Fibroblast of lung (primary cell): ENCODE measurements around the gene RUFY2. TPM values are rescaled to one million over a fixed set of nuclear protein-coding genes. Genes with fewer than 3 reads are reported as not detected.
"Not testable (repeated sequence)": the region's sequence is repeated elsewhere in the genome, so short reads cannot be mapped to it uniquely, and the experiment has no call there.

ENCODE experiments used
- DNase-seq, 2 donors: peaks; one replicate each; pipeline versions ENCODE4 v3.0.0 to v3.0.0-alpha.2; 2010; ENCODE audit warnings: low read depth in 2 of 2
- H2AFZ ChIP-seq: 2 replicates; pipeline ENCODE4 v1.5.1; 2012; ENCODE audit warnings: low read length, control low read depth, inconsistent platforms
- H3K27ac ChIP-seq: 2 replicates; pipeline ENCODE4 v1.5.1; 2011; ENCODE audit warnings: low read length, control low read depth; ENCODE audit not compliant: insufficient read depth
- H3K27me3 ChIP-seq: 2 replicates; pipeline ENCODE4 v1.5.1; 2011; ENCODE audit warnings: mild to moderate bottlenecking, low read length; ENCODE audit not compliant: control insufficient read depth, insufficient read depth
- H3K36me3 ChIP-seq: 2 replicates; pipeline ENCODE4 v1.5.1; 2011; ENCODE audit warnings: low read length; ENCODE audit not compliant: control insufficient read depth, insufficient read depth
- H3K4me1 ChIP-seq: 2 replicates; pipeline ENCODE4 v1.5.1; 2011; ENCODE audit warnings: low read length; ENCODE audit not compliant: control insufficient read depth, insufficient read depth; ENCODE audit errors: extremely low read depth
- H3K4me2 ChIP-seq: 2 replicates; pipeline ENCODE4 v1.5.1; 2011; ENCODE audit warnings: low read length, control low read depth; ENCODE audit not compliant: insufficient read depth; ENCODE audit errors: extremely low read depth
- H3K4me3 ChIP-seq, 4 experiments: fragments of 200-600 bp in 1 of 4; sonication (generic) in 1 of 4; replicated peaks in 1 of 4; 2 replicates each; pipeline ENCODE4 v1.5.1; 2011 to 2016; ENCODE audit warnings: low read length in 4 of 4, low read depth in 3 of 4, mild to moderate bottlenecking in 3 of 4, control low read depth in 2 of 4, inconsistent platforms in 1 of 4, mixed read lengths in 1 of 4; ENCODE audit not compliant: insufficient read depth in 1 of 4; ENCODE audit errors: control extremely low read depth in 1 of 4
- H3K79me2 ChIP-seq: 2 replicates; pipeline ENCODE4 v1.5.1; 2012; ENCODE audit warnings: mild to moderate bottlenecking, low read length, inconsistent platforms; ENCODE audit not compliant: control insufficient read depth, insufficient read depth
- H3K9ac ChIP-seq: 2 replicates; pipeline ENCODE4 v1.5.1; 2011; ENCODE audit warnings: mild to moderate bottlenecking, low read length, control low read depth; ENCODE audit not compliant: insufficient read depth
- H3K9me3 ChIP-seq: 2 replicates; pipeline ENCODE4 v1.5.1; 2012; ENCODE audit warnings: low read depth, low read length; ENCODE audit not compliant: control insufficient read depth, insufficient read depth
- H4K20me1 ChIP-seq: 2 replicates; pipeline ENCODE4 v1.5.1; 2011; ENCODE audit warnings: low read length; ENCODE audit not compliant: control insufficient read depth, insufficient read depth; ENCODE audit errors: extremely low read depth
- EZH2 ChIP-seq: IDR thresholded peaks from 2 replicates; pipeline ENCODE4 v1.5.1; 2012; ENCODE audit warnings: low read length, control low read depth, mild to moderate bottlenecking; ENCODE audit errors: missing control alignments
- polyA plus RNA-seq, 2 donors: library from polyadenylated mRNA; depleted of rRNA in 1 of 2; stranded (reverse) in 1 of 2; unstranded in 1 of 2; fragments of >200 nt; gene quantifications; 2 replicates each; pipeline ENCODE4 v1.2.1, GENCODE V29; 2011 to 2012; ENCODE audit warnings: missing spikeins in 1 of 2
- total RNA-seq: library from RNA; depleted of rRNA; stranded (reverse); fragments of >200 nt; gene quantifications from 2 replicates; pipeline ENCODE4 v1.2.1, GENCODE V29; 2014
- TF ChIP-seq, protein P1 (sequence below), 2 donors: IDR thresholded peaks in 1 of 2; conservative IDR thresholded peaks in 1 of 2; 1 replicate in 1 of 2; 2 replicates in 1 of 2; pipeline ENCODE4 v1.5.1; 2011 to 2012; ENCODE audit warnings: low read length in 2 of 2, control low read depth in 1 of 2, inconsistent platforms in 1 of 2, low read depth in 1 of 2, mild to moderate bottlenecking in 1 of 2

RUFY2 gene
- total and polyA plus RNA-seq, 2 donors (not counting 1 experiment from before 2014, with no cell fraction given): 18.4 to 25.9 TPM

- peak overlapping the region; percentile 54 for H2AFZ ChIP-seq
- H4K20me1 ChIP-seq: no peaks in the 10 kb centered on the region
- peaks cover 16% of the 10 kb centered on the region for H3K79me2 ChIP-seq
- peak overlapping the region; percentile 94 for H3K4me2 ChIP-seq
- DNase-seq: peak; percentile 68 to 72
- peak overlapping the region in 3 of 4 experiments; percentile 21 to 33 (median 26) for H3K4me3 ChIP-seq
- H3K4me1 ChIP-seq: peaks cover 18% of the 10 kb centered on the region
- H3K9ac ChIP-seq: peak overlapping the region; percentile 39
- no peaks in the 10 kb centered on the region for H3K36me3 ChIP-seq
- no peaks in the 10 kb centered on the region for H3K9me3 ChIP-seq
- no peaks in the 10 kb centered on the region for H3K27me3 ChIP-seq
- H3K27ac ChIP-seq: peak overlapping the region; percentile 71
- no peak for TF ChIP-seq EZH2
- TF ChIP-seq, protein P1, sequence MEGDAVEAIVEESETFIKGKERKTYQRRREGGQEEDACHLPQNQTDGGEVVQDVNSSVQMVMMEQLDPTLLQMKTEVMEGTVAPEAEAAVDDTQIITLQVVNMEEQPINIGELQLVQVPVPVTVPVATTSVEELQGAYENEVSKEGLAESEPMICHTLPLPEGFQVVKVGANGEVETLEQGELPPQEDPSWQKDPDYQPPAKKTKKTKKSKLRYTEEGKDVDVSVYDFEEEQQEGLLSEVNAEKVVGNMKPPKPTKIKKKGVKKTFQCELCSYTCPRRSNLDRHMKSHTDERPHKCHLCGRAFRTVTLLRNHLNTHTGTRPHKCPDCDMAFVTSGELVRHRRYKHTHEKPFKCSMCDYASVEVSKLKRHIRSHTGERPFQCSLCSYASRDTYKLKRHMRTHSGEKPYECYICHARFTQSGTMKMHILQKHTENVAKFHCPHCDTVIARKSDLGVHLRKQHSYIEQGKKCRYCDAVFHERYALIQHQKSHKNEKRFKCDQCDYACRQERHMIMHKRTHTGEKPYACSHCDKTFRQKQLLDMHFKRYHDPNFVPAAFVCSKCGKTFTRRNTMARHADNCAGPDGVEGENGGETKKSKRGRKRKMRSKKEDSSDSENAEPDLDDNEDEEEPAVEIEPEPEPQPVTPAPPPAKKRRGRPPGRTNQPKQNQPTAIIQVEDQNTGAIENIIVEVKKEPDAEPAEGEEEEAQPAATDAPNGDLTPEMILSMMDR (conservative IDR thresholded peaks at IDR 0.05 in 1 of 2, IDR thresholded peaks at IDR 0.05 in 1 of 2; ENCODE audit: low read depth in 1 of 2, low read length in 2 of 2): no peak
Measured at GRCh38 chr10:68327889-68328786, 78.9 kb downstream of the RUFY2 start.

GRCh38 chr10:68324396-68324795 lies 82.7 kb downstream of the RUFY2 start:
- H4K20me1 ChIP-seq, DNase-seq, H3K9me3 ChIP-seq, H2AFZ ChIP-seq, H3K79me2 ChIP-seq, H3K4me1 ChIP-seq, H3K9ac ChIP-seq, H3K27me3 ChIP-seq, H3K4me2 ChIP-seq, H3K36me3 ChIP-seq, H3K27ac ChIP-seq, H3K4me3 ChIP-seq: not testable (repeated sequence)

DNA sequence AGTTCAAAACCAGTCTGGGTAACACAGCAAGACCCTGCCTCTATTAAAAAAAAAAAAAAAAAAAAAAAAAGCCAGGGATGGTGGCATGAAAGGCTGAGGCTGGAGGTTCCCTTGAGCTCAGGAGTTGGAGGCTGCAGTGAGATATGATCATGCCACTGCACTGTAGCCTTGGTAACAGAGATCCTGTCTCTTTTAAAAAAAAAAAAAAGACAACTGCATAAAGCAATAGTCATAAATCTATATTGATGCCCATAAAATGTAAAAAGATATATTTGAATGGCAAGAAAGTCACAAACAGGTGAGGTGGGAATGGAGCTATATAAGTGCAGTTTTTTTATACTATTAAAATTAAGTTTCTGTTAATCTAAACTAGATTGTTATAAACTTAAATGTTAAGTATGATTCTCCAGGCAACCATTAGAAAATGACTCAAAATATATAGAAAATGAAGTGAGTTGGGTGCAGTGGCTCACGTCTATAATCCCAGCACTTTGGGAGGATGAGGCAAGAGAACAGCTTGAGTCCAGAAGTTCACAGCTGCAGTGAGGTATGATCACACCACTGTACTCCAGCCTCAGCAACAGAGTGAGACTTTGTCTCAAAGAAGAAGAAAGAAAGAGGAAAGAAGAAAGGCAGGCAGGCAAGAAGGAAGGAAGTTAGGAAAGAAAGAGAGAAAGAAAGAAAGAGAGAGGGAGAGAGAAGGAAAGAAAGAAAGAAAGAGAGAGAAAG lies 88.6 kb downstream of the RUFY2 start:
- no peaks in the 10 kb centered on the region for H3K79me2 ChIP-seq
- no peak overlapping the region for H3K9ac ChIP-seq
- H3K9me3 ChIP-seq: no peaks in the 10 kb centered on the region
- H3K4me1 ChIP-seq: no peaks in the 10 kb centered on the region
- no peaks in the 10 kb centered on the region for H3K36me3 ChIP-seq
- H3K27me3 ChIP-seq: no peaks in the 10 kb centered on the region
- DNase-seq: no peak
- no peak overlapping the region for H3K27ac ChIP-seq
- TF ChIP-seq EZH2: no peak
- TF ChIP-seq, protein P1 (conservative IDR thresholded peaks at IDR 0.05 in 1 of 2, IDR thresholded peaks at IDR 0.05 in 1 of 2; ENCODE audit: low read depth in 1 of 2, low read length in 2 of 2): no peak
- H2AFZ ChIP-seq: no peak overlapping the region
- no peak overlapping the region for H3K4me3 ChIP-seq
- H3K4me2 ChIP-seq: no peak overlapping the region
- H4K20me1 ChIP-seq: no peaks in the 10 kb centered on the region
